Thyroid gland (tissue), 4 donors: Measurements from ENCODE around the gene SUGCT. TPM values are rescaled to one million over a fixed set of nuclear protein-coding genes. Genes with fewer than 3 reads are reported as not detected.

Experiments
- DNase-seq, 2 donors: peaks; one replicate each; pipeline ENCODE4 v3.0.0-alpha.2; 2019
- H3K27ac ChIP-seq, 3 donors: fragments of 200-600 bp; sonication (generic); 1 replicate in 2 of 3; 2 replicates in 1 of 3; pipeline ENCODE4 v1.5.1; 2016 to 2019; ENCODE audit warnings: mild to moderate bottlenecking in 1 of 3, moderate library complexity in 1 of 3
- H3K27me3 ChIP-seq: fragments of 200-600 bp; sonication (generic); one replicate; pipeline ENCODE4 v1.5.1; 2019
- H3K36me3 ChIP-seq, 2 donors: fragments of 200-600 bp; sonication (generic); one replicate each; pipeline ENCODE4 v1.5.1; 2016 to 2019
- H3K4me1 ChIP-seq, 2 donors: fragments of 200-600 bp; sonication (generic); one replicate each; pipeline ENCODE4 v1.5.1; 2017 to 2019
- H3K4me3 ChIP-seq, 3 donors: fragments of 200-600 bp; sonication (generic); replicated peaks in 1 of 3; 1 replicate in 2 of 3; 2 replicates in 1 of 3; pipeline ENCODE4 v1.5.1; 2016; ENCODE audit warnings: mild to moderate bottlenecking in 1 of 3
- H3K9me3 ChIP-seq: fragments of 200-600 bp; sonication (generic); one replicate; pipeline ENCODE4 v1.5.1; 2017
- CTCF ChIP-seq, 6 experiments: fragments of 200-600 bp in 3 of 6; fragments of 450-650 bp in 3 of 6; sonication (generic) in 3 of 6; IDR thresholded peaks; one replicate each; pipeline ENCODE4 v1.5.1; 2016 to 2019; ENCODE audit warnings: antibody characterized with exemption in 6 of 6, mild to moderate bottlenecking in 2 of 6, inconsistent platforms in 1 of 6, moderate library complexity in 1 of 6
- POLR2A ChIP-seq, 2 donors: fragments of 450-650 bp; IDR thresholded peaks; one replicate each; pipeline ENCODE4 v1.6.1; 2017; ENCODE audit warnings: antibody characterized with exemption in 2 of 2, mild to moderate bottlenecking in 2 of 2, moderate library complexity in 1 of 2
- WGBS, 2 donors: methylation state at CpG; one replicate each; pipeline ENCODE4 v1.1.5; 2017; 5-methylcytosine and 5-hydroxymethylcytosine counted together
- intact Hi-C: fragments of 100-400 bp; cut with DNase I; formaldehyde crosslinking; loops from one replicate; pipeline ENCODE4 v1.15.1; 2023
- total RNA-seq, 4 donors: library from RNA; depleted of rRNA; stranded (reverse); fragments of >200 nt; gene quantifications; one replicate each; pipeline ENCODE4 v1.2.3, GENCODE V29; 2016

Gene SUGCT
- total RNA-seq = 10 to 100 TPM in 1 of 4 donors, 1 to 10 TPM in 3; 1.3 to 15.2 (median 3.2) TPM

- 1 to 2% methylated on average over 11 to 32 of the region's 75 CpGs for WGBS, 2 donors
- Histone ChIP-seq H3K4me1 (peaks cover 18 to 21% of the 10 kb centered on the region in 2 donors), H3K9me3 (no peaks in the 10 kb centered on the region), H3K4me3 (peak within 1 kb of the TSS; percentile 64 to 94 (median 93)), H3K36me3 (no peaks in the 10 kb centered on the region), H3K27me3 (no peaks in the 10 kb centered on the region), H3K27ac (peak within 1 kb of the TSS; percentile 73 to 90 (median 86))
- TF ChIP-seq POLR2A (IDR thresholded peaks at IDR 0.05) (peak in 1 of 2 donors; percentile 70), CTCF (IDR thresholded peaks at IDR 0.05) (peak; percentile 93 to 100 (median 97))
- DNase-seq = peak; percentile 84 to 85
- intact Hi-C loops = loop anchor here (10.0 kb wide), 1 partner anchor 190 kb away; no protein-coding TSS in a partner anchor
These were observed at the start of gene SUGCT, which contains the start of gene MPLKIP for GRCh38 chr7:40134428-40135316. Gene SUGCT, plus strand, starts transcription at chr7:40135005. Gene MPLKIP, minus strand, starts transcription at chr7:40134622. Its CDS starts 55 bp downstream, at chr7:40134567.

- Histone ChIP-seq H3K27me3 (no peaks in the 10 kb centered on the region), H3K4me3 (no peak overlapping the region), H3K4me1 (no peaks in the 10 kb centered on the region), H3K27ac (no peak overlapping the region), H3K9me3 (no peaks in the 10 kb centered on the region), H3K36me3 (peaks cover 37 to 38% of the 10 kb centered on the region in 2 donors)
- intact Hi-C loops = no loop called here
- WGBS, 2 donors = 91 to 96% methylated on average over 2 of the region's 2 CpGs
- no peak for DNase-seq
- TF ChIP-seq CTCF (IDR thresholded peaks at IDR 0.05) (no peak), POLR2A (IDR thresholded peaks at IDR 0.05) (no peak)
These were observed 42.6 kb upstream of the SUGCT start for GRCh38 chr7:40092182-40092581.

- WGBS, 2 donors = 87 to 88% methylated on average over 8 of the region's 8 CpGs
- Histone ChIP-seq H3K27ac (no peak overlapping the region), H3K9me3 (no peaks in the 10 kb centered on the region), H3K27me3 (no peaks in the 10 kb centered on the region), H3K4me3 (no peak overlapping the region), H3K36me3 (peaks cover 27 to 29% of the 10 kb centered on the region in 2 donors), H3K4me1 (peaks cover 2 to 9% of the 10 kb centered on the region in 2 donors)
- peak in 1 of 2 donors; percentile 9 for DNase-seq
- TF ChIP-seq CTCF (IDR thresholded peaks at IDR 0.05) = no peak
- TF ChIP-seq POLR2A (IDR thresholded peaks at IDR 0.05) = no peak
- intact Hi-C loops = no loop called here
These were observed 41.0 kb upstream of the SUGCT start for GRCh38 chr7:40093631-40094350.

- Histone ChIP-seq H3K27me3 (no peaks in the 10 kb centered on the region), H3K4me3 (no peak overlapping the region), H3K9me3 (no peaks in the 10 kb centered on the region), H3K4me1 (peaks cover 4 to 15% of the 10 kb centered on the region in 2 donors), H3K36me3 (peaks cover 22 to 24% of the 10 kb centered on the region in 2 donors), H3K27ac (no peak overlapping the region)
- no peak for DNase-seq
- 80 to 82% methylated on average over 1 of the region's 1 CpG for WGBS, 2 donors
- intact Hi-C loops = no loop called here
- TF ChIP-seq POLR2A (IDR thresholded peaks at IDR 0.05) = no peak
- no peak for TF ChIP-seq CTCF (IDR thresholded peaks at IDR 0.05)
These were observed 39.6 kb upstream of the SUGCT start for GRCh38 chr7:40095230-40095629.
